GM10266 (cell line): ENCODE data around the gene TOP2A.
A peak's percentile ranks its signal among the peaks of the same experiment; 100 is the strongest.
"Not testable (repeated sequence)": the region's sequence is repeated elsewhere in the genome, so short reads cannot be mapped to it uniquely, and the experiment has no call there.

Experiments
- DNase-seq: peaks from one replicate; pipeline ENCODE4 v3.0.0; 2012; ENCODE audit errors: extremely low spot score
- TF ChIP-seq, protein P1 (sequence below): IDR thresholded peaks from 2 replicates; pipeline ENCODE4 v1.5.1; 2012; ENCODE audit warnings: mild to moderate bottlenecking, low read depth; ENCODE audit not compliant: control insufficient read depth, insufficient read depth; ENCODE audit errors: missing control alignments

The TOP2A gene

GRCh38 chr17:40425741-40426140 lies 8.0 kb upstream of the TOP2A start:
- DNase-seq: no peak
- TF ChIP-seq, protein P1, sequence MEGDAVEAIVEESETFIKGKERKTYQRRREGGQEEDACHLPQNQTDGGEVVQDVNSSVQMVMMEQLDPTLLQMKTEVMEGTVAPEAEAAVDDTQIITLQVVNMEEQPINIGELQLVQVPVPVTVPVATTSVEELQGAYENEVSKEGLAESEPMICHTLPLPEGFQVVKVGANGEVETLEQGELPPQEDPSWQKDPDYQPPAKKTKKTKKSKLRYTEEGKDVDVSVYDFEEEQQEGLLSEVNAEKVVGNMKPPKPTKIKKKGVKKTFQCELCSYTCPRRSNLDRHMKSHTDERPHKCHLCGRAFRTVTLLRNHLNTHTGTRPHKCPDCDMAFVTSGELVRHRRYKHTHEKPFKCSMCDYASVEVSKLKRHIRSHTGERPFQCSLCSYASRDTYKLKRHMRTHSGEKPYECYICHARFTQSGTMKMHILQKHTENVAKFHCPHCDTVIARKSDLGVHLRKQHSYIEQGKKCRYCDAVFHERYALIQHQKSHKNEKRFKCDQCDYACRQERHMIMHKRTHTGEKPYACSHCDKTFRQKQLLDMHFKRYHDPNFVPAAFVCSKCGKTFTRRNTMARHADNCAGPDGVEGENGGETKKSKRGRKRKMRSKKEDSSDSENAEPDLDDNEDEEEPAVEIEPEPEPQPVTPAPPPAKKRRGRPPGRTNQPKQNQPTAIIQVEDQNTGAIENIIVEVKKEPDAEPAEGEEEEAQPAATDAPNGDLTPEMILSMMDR: no peak

DNA sequence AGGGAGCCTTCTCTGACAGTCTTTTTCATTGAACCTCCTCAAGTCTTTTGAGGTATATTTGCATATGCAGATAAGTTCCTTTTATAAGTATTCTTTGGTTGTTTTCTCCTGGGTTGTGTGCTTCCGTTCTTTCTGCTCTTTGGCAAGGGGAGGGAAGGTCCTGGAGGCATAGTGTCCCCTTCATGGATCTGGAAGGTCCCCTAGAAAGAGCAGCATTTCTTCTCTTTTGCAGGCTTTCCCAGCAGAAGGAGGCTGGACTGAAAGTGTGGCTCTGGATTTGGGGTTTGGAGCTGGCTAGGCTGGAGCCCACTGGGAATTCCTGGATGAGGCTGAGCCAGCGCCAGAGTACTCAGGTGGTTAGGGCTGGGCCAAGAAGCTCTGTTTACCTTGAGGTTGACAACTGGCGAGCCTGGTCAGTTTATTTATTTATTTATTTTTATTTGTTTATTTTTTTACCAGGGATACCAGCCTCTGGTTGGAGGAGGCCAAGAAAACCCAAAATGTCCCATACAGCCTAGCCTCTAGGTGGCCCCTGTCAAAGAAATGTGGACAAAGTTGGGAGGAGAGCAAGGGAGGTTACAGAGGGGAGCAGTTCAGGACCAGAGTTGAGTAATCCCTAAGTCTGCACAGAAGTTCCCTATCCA lies 5.4 kb upstream of the TOP2A start:
- TF ChIP-seq, protein P1: no peak
- DNase-seq: no peak

- TF ChIP-seq, protein P1: no peak
- no peak for DNase-seq
These were observed 2.0 kb upstream of the TOP2A start for GRCh38 chr17:40419559-40420331.

- TF ChIP-seq, protein P1: no peak
- DNase-seq: no peak
These were observed 671 bp upstream of the TOP2A start for GRCh38 chr17:40418428-40418706.

- TF ChIP-seq, protein P1: peak; percentile 18
- no peak for DNase-seq
These were observed 463 bp downstream of the TOP2A start for GRCh38 chr17:40417258-40417608.

DNA sequence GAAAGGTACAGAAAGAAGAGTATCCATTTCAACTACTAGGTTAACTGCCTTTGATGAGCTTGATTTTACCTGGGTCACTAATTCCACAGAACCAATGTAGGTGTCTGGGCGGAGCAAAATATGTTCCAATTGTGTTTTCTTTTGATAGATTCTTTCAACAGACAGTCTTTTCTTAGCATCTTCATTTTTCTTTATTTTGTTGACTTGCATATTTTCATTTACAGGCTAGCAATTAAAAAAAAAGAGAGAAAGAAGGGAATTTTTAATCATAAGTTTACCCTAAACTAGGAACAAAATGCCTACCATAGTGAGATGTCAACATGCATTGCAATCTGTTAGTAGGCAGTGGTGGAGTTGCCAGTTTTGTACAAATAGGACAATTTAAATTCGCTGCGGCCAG lies 1.0 kb downstream of the TOP2A start:
- TF ChIP-seq, protein P1: no peak
- no peak for DNase-seq

GRCh38 chr17:40415390-40415789 lies 2.3 kb downstream of the TOP2A start:
- no peak for DNase-seq
- TF ChIP-seq, protein P1: peak; percentile 42

DNA sequence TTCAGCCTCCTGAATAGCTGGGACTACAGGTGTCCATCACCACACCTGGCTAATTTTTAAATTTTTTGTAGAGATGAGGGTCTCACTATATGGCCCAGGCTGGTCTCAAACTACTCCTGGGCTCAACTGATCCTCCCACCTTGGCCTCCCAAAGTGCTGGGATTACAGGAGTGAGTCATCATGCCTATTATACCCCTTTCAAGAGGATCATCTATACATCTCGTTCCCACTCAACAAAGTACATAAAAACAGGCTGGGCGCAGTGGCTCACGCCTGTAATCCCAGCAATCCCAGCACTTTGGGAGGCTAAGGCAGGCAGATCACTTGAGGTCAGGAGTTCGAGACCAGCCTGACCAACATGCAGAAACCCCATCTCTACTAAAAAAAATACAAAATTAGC lies 3.4 kb downstream of the TOP2A start:
- DNase-seq: not testable (repeated sequence)
